Erythroblast (primary cell): ENCODE data around the gene GSTA5.
"Not testable (repeated sequence)": the region's sequence is repeated elsewhere in the genome, so short reads cannot be mapped to it uniquely, and the experiment has no call there.

Source experiments
- GATA1 ChIP-seq: IDR thresholded peaks from 2 replicates; pipeline ENCODE4 v1.6.1; 2011; ENCODE audit warnings: low read depth, mild to moderate bottlenecking, control low read depth, low read length, moderate library complexity
- POLR2A ChIP-seq: IDR thresholded peaks from 2 replicates; pipeline ENCODE4 v1.6.1; 2011; ENCODE audit warnings: mild to moderate bottlenecking, low read length

- TF ChIP-seq POLR2A, GATA1: not testable (repeated sequence)
Measured at GRCh38 chr6:52814545-52814944, 26.1 kb downstream of the GSTA5 start.
